NCI-H187 (cell line): ENCODE results near the gene UNC119B.

ENCODE experiments used
- DNase-seq, 2 experiments: peaks; one replicate each; lab custom pipeline; 2025; lab: John Stamatoyannopoulos, UW

Gene UNC119B

DNA sequence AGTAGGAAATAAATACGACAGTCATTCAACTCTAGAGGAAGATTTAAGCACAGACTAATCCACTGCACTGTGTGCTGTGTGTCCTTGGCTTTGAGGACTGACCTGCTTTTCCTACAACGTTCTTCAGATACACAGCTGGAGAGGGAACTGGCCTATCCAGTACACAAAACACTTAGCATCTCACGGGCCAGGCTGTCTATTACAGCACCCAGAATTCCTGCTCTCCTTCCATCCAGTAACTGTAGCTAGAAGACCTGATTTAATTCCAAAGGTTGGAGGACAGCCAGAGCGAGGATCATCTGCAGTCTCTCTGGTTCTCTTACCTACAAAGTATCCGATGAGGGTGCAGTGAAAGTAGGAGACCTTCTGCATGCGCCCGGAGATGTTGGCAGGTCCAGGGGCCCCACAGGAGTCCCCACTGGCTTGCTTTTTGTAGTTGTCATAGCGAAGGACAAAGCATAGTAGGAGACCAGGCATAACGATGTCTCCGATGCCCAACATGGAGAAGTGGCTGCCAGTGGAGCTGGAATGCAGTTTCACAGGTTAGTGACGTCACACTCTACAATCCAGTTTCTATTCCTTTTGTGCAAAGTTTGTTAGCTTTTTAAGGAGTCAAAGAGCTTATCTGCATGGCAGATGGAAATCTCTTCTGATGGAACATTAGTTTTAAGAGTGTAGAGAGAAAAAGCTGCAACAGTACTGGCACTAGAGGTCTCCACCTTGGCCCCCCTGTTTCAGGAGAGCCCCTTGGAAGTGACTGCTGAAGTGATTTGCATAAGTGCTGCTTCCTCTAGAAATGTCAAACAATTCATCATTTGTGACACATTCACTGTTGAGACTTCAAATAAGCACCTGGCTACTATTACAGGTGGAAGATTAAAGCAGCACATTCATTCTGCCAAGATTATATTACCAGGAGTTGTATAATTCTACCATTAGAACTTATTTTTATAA lies 57.1 kb downstream of the UNC119B start:
- DNase-seq = no peak

DNA sequence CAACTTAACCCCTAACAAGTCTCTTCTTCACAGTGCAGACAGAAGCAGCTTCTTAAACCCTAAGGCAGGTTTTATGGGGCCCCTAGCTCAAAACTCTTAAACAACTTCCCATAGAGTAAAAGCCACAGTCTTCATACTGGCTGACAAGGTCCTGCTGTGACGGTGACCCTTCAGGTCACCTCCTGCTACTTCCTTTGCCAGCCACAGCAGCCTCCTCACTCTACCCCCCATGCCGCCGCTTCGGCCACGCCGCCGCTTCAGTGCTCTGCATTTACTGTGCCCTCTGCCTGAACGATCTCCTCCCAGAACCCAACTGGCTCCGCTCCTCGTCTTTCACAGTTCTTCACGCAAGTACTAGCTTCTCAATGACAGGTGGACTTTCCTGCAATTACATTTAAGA lies 60.8 kb downstream of the UNC119B start:
- DNase-seq = no peak
